Testis (tissue), 3 donors: Measurements from ENCODE around the gene CBFA2T3. TPM values are rescaled to one million over a fixed set of nuclear protein-coding genes. Genes with fewer than 3 reads are reported as not detected.
"Not testable (repeated sequence)": the region's sequence is repeated elsewhere in the genome, so short reads cannot be mapped to it uniquely, and the experiment has no call there.

Experiments used
- DNase-seq: peaks from one replicate; pipeline ENCODE4 v3.0.0-alpha.2; 2019
- H3K27ac ChIP-seq, 2 donors: fragments of 200-600 bp; sonication (generic); one replicate each; pipeline ENCODE4 v1.5.1; 2019
- H3K27me3 ChIP-seq: fragments of 200-600 bp; sonication (generic); one replicate; pipeline ENCODE4 v1.5.1; 2019
- H3K36me3 ChIP-seq: fragments of 200-600 bp; sonication (generic); one replicate; pipeline ENCODE4 v1.5.1; 2017; ENCODE audit warnings: low read depth; ENCODE audit errors: missing control alignments
- H3K4me1 ChIP-seq: fragments of 200-600 bp; sonication (generic); one replicate; pipeline ENCODE4 v1.5.1; 2019
- H3K4me3 ChIP-seq, 2 donors: fragments of 200-600 bp; sonication (generic); one replicate each; pipeline ENCODE4 v1.5.1; 2017 to 2019
- H3K9me3 ChIP-seq: fragments of 200-600 bp; sonication (generic); one replicate; pipeline ENCODE4 v1.5.1; 2017
- POLR2A ChIP-seq: fragments of 450-650 bp; IDR thresholded peaks from one replicate; pipeline ENCODE4 v1.6.1; 2017; ENCODE audit warnings: antibody characterized with exemption, mild to moderate bottlenecking, moderate library complexity
- WGBS, 2 donors: methylation state at CpG; one replicate each; pipeline ENCODE4 v1.1.5; 2018; 5-methylcytosine and 5-hydroxymethylcytosine counted together
- intact Hi-C: fragments of 100-400 bp; cut with DNase I; formaldehyde crosslinking; loops from one replicate; pipeline ENCODE4 v1.15.1; 2023; ENCODE audit warnings: low total_unique reads
- polyA plus RNA-seq: library from polyadenylated mRNA; stranded (reverse); fragments of 350-450 nt; fragmentation: Illumina TruSeq; extraction: RNeasy Lipid Tissue Mini Kit (QIAGEN cat#74804); gene quantifications from one replicate; pipeline ENCODE4 v1.2.3, GENCODE V29; 2014; ENCODE audit warnings: low read depth, low replicate concordance; ENCODE audit not compliant: insufficient read depth
- total RNA-seq, 2 donors: library from RNA; depleted of rRNA; stranded (reverse); fragments of >200 nt; gene quantifications; one replicate each; pipeline ENCODE4 v1.2.3, GENCODE V29; 2016
- TF ChIP-seq, protein P1 (sequence below), 3 experiments: fragments of 450-650 bp in 2 of 3; fragments of 200-600 bp in 1 of 3; sonication (generic) in 1 of 3; IDR thresholded peaks; one replicate each; pipeline ENCODE4 v1.5.1; 2016 to 2019; ENCODE audit warnings: antibody characterized with exemption in 3 of 3, mild to moderate bottlenecking in 2 of 3, moderate library complexity in 1 of 3

Gene CBFA2T3
- total and polyA plus RNA-seq, 3 donors from 2014 or later: 7.1 to 11.9 (median 9.2) TPM

DNA sequence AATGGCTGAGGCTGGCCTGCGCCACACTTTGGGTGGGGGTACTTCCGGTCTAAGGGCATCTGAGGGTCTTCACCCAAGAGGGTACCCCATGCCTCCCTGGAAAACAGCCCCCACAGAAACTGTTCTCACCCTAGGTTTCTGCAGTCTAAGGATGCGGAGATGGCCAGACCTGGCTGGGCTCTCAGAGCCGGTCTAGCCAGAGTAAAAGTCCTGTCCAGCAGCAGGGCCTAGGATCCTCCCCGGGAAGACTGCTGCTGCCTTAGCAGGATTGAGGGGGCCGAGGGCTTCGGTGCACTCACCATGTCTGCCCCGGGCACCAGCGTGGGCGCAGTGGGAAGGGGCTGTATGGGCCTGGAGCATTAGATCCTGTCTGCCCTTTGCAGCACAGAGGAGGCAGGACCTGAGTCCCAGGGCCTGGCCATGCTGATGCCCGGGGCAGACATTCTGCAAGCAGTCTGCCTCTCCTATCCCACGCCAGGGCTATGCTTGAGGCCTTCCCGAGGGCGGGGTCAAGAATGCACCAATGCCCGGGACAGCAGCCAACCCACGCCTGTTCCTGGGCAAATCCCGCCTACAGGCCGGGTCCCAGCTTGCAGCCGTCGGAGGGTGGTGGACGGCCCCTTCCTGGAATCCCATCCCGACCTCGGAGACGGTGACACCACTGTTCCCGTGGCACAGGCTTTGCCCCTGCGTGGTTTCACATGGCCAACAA lies 54.7 kb downstream of the CBFA2T3 start:
- no peaks in the 10 kb centered on the region for H3K27me3 ChIP-seq
- DNase-seq: peak; percentile 49
- H3K36me3 ChIP-seq: no peaks in the 10 kb centered on the region
- intact Hi-C loops: no loop called here
- H3K9me3 ChIP-seq: no peaks in the 10 kb centered on the region
- 56 to 91% methylated on average over 7 to 26 of the region's 26 CpGs for WGBS, 2 donors
- H3K4me3 ChIP-seq: no peak overlapping the region
- H3K27ac ChIP-seq: no peak overlapping the region
- H3K4me1 ChIP-seq: peaks cover 11% of the 10 kb centered on the region
- TF ChIP-seq, protein P1, sequence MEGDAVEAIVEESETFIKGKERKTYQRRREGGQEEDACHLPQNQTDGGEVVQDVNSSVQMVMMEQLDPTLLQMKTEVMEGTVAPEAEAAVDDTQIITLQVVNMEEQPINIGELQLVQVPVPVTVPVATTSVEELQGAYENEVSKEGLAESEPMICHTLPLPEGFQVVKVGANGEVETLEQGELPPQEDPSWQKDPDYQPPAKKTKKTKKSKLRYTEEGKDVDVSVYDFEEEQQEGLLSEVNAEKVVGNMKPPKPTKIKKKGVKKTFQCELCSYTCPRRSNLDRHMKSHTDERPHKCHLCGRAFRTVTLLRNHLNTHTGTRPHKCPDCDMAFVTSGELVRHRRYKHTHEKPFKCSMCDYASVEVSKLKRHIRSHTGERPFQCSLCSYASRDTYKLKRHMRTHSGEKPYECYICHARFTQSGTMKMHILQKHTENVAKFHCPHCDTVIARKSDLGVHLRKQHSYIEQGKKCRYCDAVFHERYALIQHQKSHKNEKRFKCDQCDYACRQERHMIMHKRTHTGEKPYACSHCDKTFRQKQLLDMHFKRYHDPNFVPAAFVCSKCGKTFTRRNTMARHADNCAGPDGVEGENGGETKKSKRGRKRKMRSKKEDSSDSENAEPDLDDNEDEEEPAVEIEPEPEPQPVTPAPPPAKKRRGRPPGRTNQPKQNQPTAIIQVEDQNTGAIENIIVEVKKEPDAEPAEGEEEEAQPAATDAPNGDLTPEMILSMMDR (IDR thresholded peaks at IDR 0.05): no peak

DNA sequence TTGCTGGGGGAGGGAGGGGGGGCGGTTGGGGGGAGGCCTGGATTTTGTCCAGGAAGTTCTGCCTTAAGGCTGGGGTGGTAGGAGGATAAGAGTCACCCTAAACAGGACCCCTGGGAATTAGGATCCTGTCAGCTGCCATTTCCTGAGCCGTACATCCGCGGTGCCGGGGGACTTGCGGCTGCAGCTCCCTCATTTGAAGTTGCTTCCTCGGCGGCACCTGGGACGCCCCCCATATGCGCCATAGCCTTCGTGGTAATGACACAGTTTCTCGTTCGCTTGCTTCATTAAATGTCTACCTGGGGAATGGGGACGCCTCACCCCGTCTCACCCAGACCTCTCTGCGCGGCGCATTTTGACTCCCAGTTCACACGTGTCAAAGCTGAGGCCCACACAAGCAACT lies 55.4 kb downstream of the CBFA2T3 start:
- no peak overlapping the region for H3K27ac ChIP-seq
- DNase-seq: no peak

DNA sequence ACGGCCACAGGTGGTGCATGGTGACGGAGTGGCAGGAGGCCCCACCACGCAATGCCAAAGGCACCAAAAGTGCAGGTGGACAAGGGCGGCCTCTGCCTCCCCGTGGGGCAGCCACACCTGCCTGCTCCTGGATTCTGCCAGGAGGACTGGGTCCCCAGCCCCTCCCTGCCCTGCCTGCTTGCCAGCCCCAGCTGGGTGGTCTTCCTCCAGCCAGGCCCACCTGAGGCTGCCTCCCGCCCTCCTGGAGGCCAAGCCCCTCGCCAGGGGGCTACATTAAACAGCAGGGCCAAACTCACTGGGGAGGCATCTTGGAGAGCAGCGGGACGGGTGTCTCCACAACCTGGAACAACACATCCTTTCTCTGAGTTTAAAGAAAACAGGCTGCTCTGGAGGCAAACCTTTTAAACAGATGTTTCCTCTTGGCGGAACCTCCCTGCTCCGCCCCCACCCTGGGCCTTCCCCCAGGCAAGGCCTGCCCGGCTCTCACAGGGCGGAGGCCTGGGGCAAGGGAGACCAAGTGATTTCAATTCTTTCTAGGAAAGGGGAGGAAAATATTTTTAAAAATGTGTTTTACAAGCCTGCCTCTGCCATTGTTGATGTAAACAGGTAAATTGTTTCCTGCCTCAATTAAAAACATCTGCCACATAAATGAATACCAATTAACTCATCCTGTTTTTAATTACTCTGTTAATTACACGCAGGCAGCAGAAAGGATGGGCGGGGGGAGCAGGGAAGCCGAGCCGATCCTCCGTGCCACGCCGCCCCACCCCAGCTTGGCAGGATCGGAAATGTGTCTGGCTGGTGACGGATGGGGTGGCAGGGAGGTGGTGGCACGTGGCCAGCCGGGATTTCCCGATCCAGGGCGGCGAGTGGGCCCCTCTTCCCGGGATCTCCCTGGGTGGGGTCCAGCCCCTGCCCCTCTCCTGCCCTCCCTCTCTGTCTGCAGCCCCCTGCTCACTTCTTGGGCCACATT lies 56.1 kb downstream of the CBFA2T3 start:
- intact Hi-C loops: no loop called here

More for the DNA sequence above, 55.4 kb downstream of the CBFA2T3 start:
- no peak overlapping the region for H3K4me3 ChIP-seq
- no peaks in the 10 kb centered on the region for H3K9me3 ChIP-seq
- peaks cover 11% of the 10 kb centered on the region for H3K4me1 ChIP-seq
- no peaks in the 10 kb centered on the region for H3K27me3 ChIP-seq
- TF ChIP-seq, protein P1 (IDR thresholded peaks at IDR 0.05): no peak
- TF ChIP-seq POLR2A: no peak
- no peaks in the 10 kb centered on the region for H3K36me3 ChIP-seq
- 82 to 95% methylated on average over 16 to 19 of the region's 19 CpGs for WGBS, 2 donors
- intact Hi-C loops: no loop called here

DNA sequence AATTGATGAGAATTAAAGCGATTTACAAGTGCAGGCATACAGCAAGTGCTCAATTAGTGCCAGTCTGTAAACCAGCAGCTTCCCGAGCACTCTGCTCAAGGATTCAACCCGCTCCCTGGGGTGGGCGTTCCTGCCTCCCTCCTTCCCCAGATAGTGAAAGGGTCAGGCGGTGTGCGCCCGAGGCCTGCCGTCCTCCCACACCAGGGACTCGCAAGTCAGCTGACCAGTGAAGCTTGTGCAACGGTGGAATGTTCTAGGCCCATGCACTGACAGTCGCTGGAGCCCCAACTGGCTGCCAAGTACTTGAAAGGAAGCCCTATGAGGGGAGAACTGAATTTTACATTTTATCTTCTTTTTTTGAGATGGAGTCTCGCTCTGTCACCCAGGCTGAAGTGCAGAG lies 57.1 kb downstream of the CBFA2T3 start:
- H3K4me1 ChIP-seq: peaks cover 10% of the 10 kb centered on the region

More for the DNA sequence above, 56.1 kb downstream of the CBFA2T3 start:
- Histone ChIP-seq H3K4me1 (peaks cover 11% of the 10 kb centered on the region), H3K27me3 (no peaks in the 10 kb centered on the region), H3K9me3 (no peaks in the 10 kb centered on the region), H3K27ac (no peak overlapping the region), H3K36me3 (no peaks in the 10 kb centered on the region), H3K4me3 (no peak overlapping the region)
- TF ChIP-seq, protein P1 (IDR thresholded peaks at IDR 0.05): no peak
- no peak for TF ChIP-seq POLR2A
- DNase-seq: peak; percentile 58
- 51 to 55% methylated on average over 22 to 28 of the region's 28 CpGs for WGBS, 2 donors

DNA sequence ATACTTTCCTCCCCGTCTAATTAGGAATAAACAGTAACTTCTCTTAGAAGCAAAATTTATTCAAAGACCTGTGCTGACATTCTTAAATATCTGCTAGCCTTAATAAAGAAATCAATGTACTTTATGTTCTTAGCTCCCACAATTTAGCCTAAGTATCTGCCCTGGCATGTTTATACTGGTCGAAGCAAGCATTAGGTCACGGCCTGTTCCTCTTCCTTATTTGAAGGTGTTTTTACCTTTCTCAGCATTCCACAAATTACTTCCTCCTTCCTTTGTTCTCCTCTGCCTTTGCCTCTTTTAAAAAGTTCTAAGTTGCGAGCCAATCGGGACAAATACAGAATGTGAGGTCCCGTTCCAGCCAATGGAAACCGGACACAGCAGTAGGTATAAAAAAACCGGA lies 58.1 kb downstream of the CBFA2T3 start:
- peaks cover 14% of the 10 kb centered on the region for H3K4me1 ChIP-seq
- H3K27ac ChIP-seq, DNase-seq, H3K4me3 ChIP-seq, H3K9me3 ChIP-seq, H3K36me3 ChIP-seq, H3K27me3 ChIP-seq, intact Hi-C loops: not testable (repeated sequence)
- WGBS, 2 donors: 89 to 92% methylated on average over 8 of the region's 8 CpGs

More for the DNA sequence above, 57.1 kb downstream of the CBFA2T3 start:
- DNase-seq: no peak
- no peaks in the 10 kb centered on the region for H3K36me3 ChIP-seq
- H3K9me3 ChIP-seq: no peaks in the 10 kb centered on the region
- TF ChIP-seq, protein P1 (IDR thresholded peaks at IDR 0.05): no peak
- TF ChIP-seq POLR2A: no peak
- WGBS, 2 donors: 89 to 94% methylated on average over 12 of the region's 12 CpGs
- no peak overlapping the region for H3K27ac ChIP-seq
- H3K27me3 ChIP-seq: no peaks in the 10 kb centered on the region
- intact Hi-C loops: no loop called here
- no peak overlapping the region for H3K4me3 ChIP-seq
